ENCODE data around the gene PHIP. TPM values are rescaled to one million over a fixed set of nuclear protein-coding genes. Genes with fewer than 3 reads are reported as not detected.

Gene PHIP
- total RNA-seq, 1 donor from 2014 or later = 29.6 TPM

GRCh38 chr6:79071547-79071946, 6.5 kb downstream of the PHIP start:
- Mint-ChIP-seq H3K27me3 (ENCODE audit: low read depth, unreplicated experiment) (no peaks in the 10 kb centered on the region), H3K9me3 (ENCODE audit: unreplicated experiment) (no peaks in the 10 kb centered on the region), H3K36me3 (ENCODE audit: low read depth, unreplicated experiment) (peaks cover 4% of the 10 kb centered on the region), H3K4me1 (ENCODE audit: low read depth, unreplicated experiment) (peaks cover 11% of the 10 kb centered on the region), H3K4me3 (ENCODE audit: unreplicated experiment) (no peak overlapping the region), H3K27ac (ENCODE audit: unreplicated experiment) (no peak overlapping the region)
- Histone ChIP-seq H3K27me3 (ENCODE audit: insufficient read depth, low read length) (no peaks in the 10 kb centered on the region), H4K20me1 (ENCODE audit: insufficient read depth, low read length) (no peaks in the 10 kb centered on the region), H2AFZ (ENCODE audit: low read depth, low read length) (no peak overlapping the region), H3K4me3 (ENCODE audit: insufficient read depth, low read depth, low read length) (no peak overlapping the region), H3K9ac (ENCODE audit: low read length) (no peak overlapping the region), H3K9me3 (ENCODE audit: insufficient read depth, low read depth, low read length) (no peaks in the 10 kb centered on the region), H3K36me3 (ENCODE audit: insufficient read depth, low read length) (no peaks in the 10 kb centered on the region), H3K79me2 (ENCODE audit: insufficient read depth, low read length) (peaks cover 89% of the 10 kb centered on the region), H3K4me2 (ENCODE audit: low read length) (no peak overlapping the region), H3K4me1 (ENCODE audit: insufficient read depth, low read length) (no peaks in the 10 kb centered on the region), H3K27ac (ENCODE audit: low read depth, low read length) (no peak overlapping the region)
- no peak for DNase-seq (ENCODE audit: low read depth)
- no peak for TF ChIP-seq EZH2 (IDR thresholded peaks at IDR 0.05; ENCODE audit: insufficient read depth, low read length)
- TF ChIP-seq CTCF (IDR thresholded peaks at IDR 0.05; ENCODE audit: insufficient read depth, low read depth, low read length) = no peak
- no peak for FAIRE-seq

DNA sequence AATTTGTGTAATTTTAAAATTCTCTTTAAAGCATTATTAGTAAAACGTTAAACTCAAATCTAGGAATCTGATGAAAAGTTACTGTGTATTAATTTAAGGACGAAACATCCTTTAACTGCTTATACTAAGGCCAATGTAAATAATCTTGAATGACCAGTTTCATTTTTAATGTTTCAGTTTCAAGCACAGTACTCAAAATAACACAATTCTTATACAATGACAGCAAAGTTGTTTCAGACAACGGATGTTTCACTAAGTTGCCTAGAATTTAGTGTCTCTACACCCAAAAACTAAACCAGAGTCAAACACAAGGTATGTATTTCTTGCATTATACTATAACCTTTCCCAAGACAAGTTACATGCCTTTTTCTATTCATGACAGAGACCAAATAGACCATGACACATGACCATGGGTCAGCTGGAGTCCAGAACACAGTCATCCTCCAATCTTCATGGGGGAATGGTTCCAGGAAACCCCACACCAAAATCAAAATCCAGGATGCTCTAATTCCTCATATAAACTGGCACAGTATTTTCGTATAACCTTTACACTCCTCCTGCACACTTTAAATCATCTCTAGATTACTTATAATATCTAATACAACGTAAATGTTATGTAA, 7.7 kb downstream of the PHIP start:
- Histone ChIP-seq H2AFZ (ENCODE audit: low read depth, low read length) (no peak overlapping the region), H3K4me3 (ENCODE audit: insufficient read depth, low read depth, low read length) (no peak overlapping the region), H3K9ac (ENCODE audit: low read length) (no peak overlapping the region), H3K4me2 (ENCODE audit: low read length) (peak overlapping the region; percentile 24), H3K27ac (ENCODE audit: low read depth, low read length) (no peak overlapping the region), H3K79me2 (ENCODE audit: insufficient read depth, low read length) (peaks cover 88% of the 10 kb centered on the region), H3K27me3 (ENCODE audit: insufficient read depth, low read length) (no peaks in the 10 kb centered on the region), H3K9me3 (ENCODE audit: insufficient read depth, low read depth, low read length) (no peaks in the 10 kb centered on the region), H3K36me3 (ENCODE audit: insufficient read depth, low read length) (no peaks in the 10 kb centered on the region), H3K4me1 (ENCODE audit: insufficient read depth, low read length) (no peaks in the 10 kb centered on the region), H4K20me1 (ENCODE audit: insufficient read depth, low read length) (peaks cover 1% of the 10 kb centered on the region)
- FAIRE-seq (no peak), DNase-seq (ENCODE audit: low read depth) (peak; percentile 16)
- peaks cover 11% of the 10 kb centered on the region for H3K4me1 Mint-ChIP-seq (ENCODE audit: low read depth, unreplicated experiment)
- no peaks in the 10 kb centered on the region for H3K9me3 Mint-ChIP-seq (ENCODE audit: unreplicated experiment)
- H3K36me3 Mint-ChIP-seq (ENCODE audit: low read depth, unreplicated experiment) = peaks cover 4% of the 10 kb centered on the region
- H3K4me3 Mint-ChIP-seq (ENCODE audit: unreplicated experiment) = no peak overlapping the region
- H3K27me3 Mint-ChIP-seq (ENCODE audit: low read depth, unreplicated experiment) = no peaks in the 10 kb centered on the region
- TF ChIP-seq CTCF (IDR thresholded peaks at IDR 0.05; ENCODE audit: insufficient read depth, low read depth, low read length) (no peak), EZH2 (IDR thresholded peaks at IDR 0.05; ENCODE audit: insufficient read depth, low read length) (no peak)
- no peak overlapping the region for H3K27ac Mint-ChIP-seq (ENCODE audit: unreplicated experiment)

GRCh38 chr6:79066828-79067227, 11.2 kb downstream of the PHIP start:
- Histone ChIP-seq H4K20me1 (ENCODE audit: insufficient read depth, low read length) (peaks cover 13% of the 10 kb centered on the region), H3K27ac (ENCODE audit: low read depth, low read length) (no peak overlapping the region), H2AFZ (ENCODE audit: low read depth, low read length) (no peak overlapping the region), H3K4me1 (ENCODE audit: insufficient read depth, low read length) (no peaks in the 10 kb centered on the region), H3K4me2 (ENCODE audit: low read length) (no peak overlapping the region), H3K27me3 (ENCODE audit: insufficient read depth, low read length) (no peaks in the 10 kb centered on the region), H3K9ac (ENCODE audit: low read length) (no peak overlapping the region), H3K9me3 (ENCODE audit: insufficient read depth, low read depth, low read length) (no peaks in the 10 kb centered on the region), H3K79me2 (ENCODE audit: insufficient read depth, low read length) (peaks cover 82% of the 10 kb centered on the region), H3K4me3 (ENCODE audit: insufficient read depth, low read depth, low read length) (no peak overlapping the region), H3K36me3 (ENCODE audit: insufficient read depth, low read length) (peaks cover 3% of the 10 kb centered on the region)
- no peak overlapping the region for H3K4me3 Mint-ChIP-seq (ENCODE audit: unreplicated experiment)
- FAIRE-seq (no peak), DNase-seq (ENCODE audit: low read depth) (no peak)
- H3K36me3 Mint-ChIP-seq (ENCODE audit: low read depth, unreplicated experiment) = no peaks in the 10 kb centered on the region
- no peak overlapping the region for H3K27ac Mint-ChIP-seq (ENCODE audit: unreplicated experiment)
- no peaks in the 10 kb centered on the region for H3K9me3 Mint-ChIP-seq (ENCODE audit: unreplicated experiment)
- H3K4me1 Mint-ChIP-seq (ENCODE audit: low read depth, unreplicated experiment) = peaks cover 6% of the 10 kb centered on the region
- no peaks in the 10 kb centered on the region for H3K27me3 Mint-ChIP-seq (ENCODE audit: low read depth, unreplicated experiment)
- no peak for TF ChIP-seq EZH2 (IDR thresholded peaks at IDR 0.05; ENCODE audit: insufficient read depth, low read length)
- TF ChIP-seq CTCF (IDR thresholded peaks at IDR 0.05; ENCODE audit: insufficient read depth, low read depth, low read length) = no peak

All from astrocyte (in vitro differentiated cells and primary cell).